ENCODE data around the gene CHRNA9. TPM values are rescaled to one million over a fixed set of nuclear protein-coding genes. Genes with fewer than 3 reads are reported as not detected.
"Not testable (repeated sequence)": the region's sequence is repeated elsewhere in the genome, so short reads cannot be mapped to it uniquely, and the experiment has no call there.

Gene CHRNA9
- total and polyA plus RNA-seq, 4 experiments from 2014 or later, result not detected

DNA sequence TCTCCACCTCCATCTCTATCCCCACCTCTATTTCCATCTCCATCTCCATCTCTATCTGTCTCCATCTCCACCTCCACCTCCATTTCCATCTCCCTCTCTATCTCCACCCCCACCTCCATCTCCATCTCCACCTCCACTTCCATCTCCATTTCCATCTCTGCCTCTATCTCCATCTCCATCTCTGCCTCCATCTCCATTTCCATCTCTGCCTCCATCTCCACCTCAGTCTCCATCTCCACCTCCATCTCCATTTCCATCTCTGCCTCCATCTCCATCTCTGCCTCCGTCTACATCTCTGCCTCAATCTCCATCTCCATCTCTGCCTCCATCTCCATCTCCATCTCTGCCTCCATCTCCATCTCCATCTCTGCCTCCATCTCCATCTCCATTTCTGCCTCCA, 40.8 kb upstream of the CHRNA9 start:
- no peaks in the 10 kb centered on the region for H3K27me3 ChIP-seq (ENCODE audit: insufficient read depth, low read length)
- DNase-seq, result no peak
- no peak overlapping the region for H3K27ac ChIP-seq (ENCODE audit: low read depth, low read length)
- peaks cover 56% of the 10 kb centered on the region for H3K4me1 ChIP-seq (ENCODE audit: insufficient read depth, low read length)
- Mint-ChIP-seq H3K27ac (no peak overlapping the region), H3K9me3 (peaks cover 0 to 5% (median 3%) of the 10 kb centered on the region in 8 donors), H3K27me3 (no peaks in the 10 kb centered on the region), H3K4me3 (no peak overlapping the region), H3K36me3 (no peaks in the 10 kb centered on the region), H3K4me1 (peaks cover 49 to 65% (median 55%) of the 10 kb centered on the region in 4 donors)
- POLR2A ChIA-PET (ENCODE audit: partially characterized antibody), result interaction anchor here (2.4 kb wide), 1 partner anchor 11 kb away, joined by 8 read pairs; no protein-coding TSS in a partner anchor
- no peak overlapping the region for H3K4me3 ChIP-seq (ENCODE audit: low read length in 2 of 2)
- intact Hi-C loops (cut with micrococcal nuclease), result no loop called here
- no peaks in the 10 kb centered on the region for H3K36me3 ChIP-seq (ENCODE audit: insufficient read depth, low read length)
- CTCF ChIA-PET (ENCODE audit: partially characterized antibody), result interaction anchor here (16.5 kb wide), 1 partner anchor 14 kb away, joined by 271 read pairs; no protein-coding TSS in a partner anchor
- peaks cover 0 to 8% of the 10 kb centered on the region in 2 donors for H3K9me3 ChIP-seq (ENCODE audit: control insufficient read depth in 1 of 2, low read length in 2 of 2)

- peaks cover 48 to 65% (median 54%) of the 10 kb centered on the region in 4 donors for H3K4me1 Mint-ChIP-seq
- H3K27me3 Mint-ChIP-seq; H3K4me3 ChIP-seq (ENCODE audit: low read length in 2 of 2); DNase-seq; H3K36me3 ChIP-seq (ENCODE audit: insufficient read depth, low read length); H3K27me3 ChIP-seq (ENCODE audit: insufficient read depth, low read length); H3K9me3 Mint-ChIP-seq; H3K27ac ChIP-seq (ENCODE audit: low read depth, low read length); CTCF ChIA-PET (ENCODE audit: partially characterized antibody); H3K36me3 Mint-ChIP-seq; H3K4me3 Mint-ChIP-seq; H3K9me3 ChIP-seq (ENCODE audit: control insufficient read depth in 1 of 2, low read length in 2 of 2); intact Hi-C loops (cut with micrococcal nuclease); H3K27ac Mint-ChIP-seq: not testable (repeated sequence)
- peaks cover 56% of the 10 kb centered on the region for H3K4me1 ChIP-seq (ENCODE audit: insufficient read depth, low read length)
- POLR2A ChIA-PET (ENCODE audit: partially characterized antibody), result interaction anchor here (0.6 kb wide), 1 partner anchor 90 kb away, joined by 3 read pairs; no protein-coding TSS in a partner anchor
These were observed 40.1 kb upstream of the CHRNA9 start for GRCh38 chr4:40295030-40295429.

DNA sequence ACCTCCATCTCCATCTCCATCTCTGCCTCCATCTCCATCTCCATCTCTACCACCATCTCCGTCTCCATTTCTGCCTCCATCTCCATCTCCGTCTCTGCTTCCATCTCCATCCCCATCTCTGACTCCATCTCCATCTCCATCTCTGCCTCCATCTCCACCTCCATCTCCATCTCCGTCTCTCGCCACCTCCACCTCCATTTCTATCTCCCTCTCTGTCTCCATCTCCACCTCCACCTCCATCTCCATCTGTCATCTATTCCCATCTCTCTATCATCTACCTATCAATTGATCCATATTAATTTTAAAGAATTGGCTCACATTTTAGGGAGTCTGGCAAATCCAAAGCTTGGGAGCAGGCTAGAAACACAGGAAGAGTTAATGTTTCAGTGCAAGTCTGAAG, 39.6 kb upstream of the CHRNA9 start:
- H3K4me1 ChIP-seq (ENCODE audit: insufficient read depth, low read length), result peaks cover 56% of the 10 kb centered on the region
- Mint-ChIP-seq H3K4me3 (no peak overlapping the region), H3K9me3 (peaks cover 0 to 5% (median 3%) of the 10 kb centered on the region in 8 donors), H3K4me1 (peaks cover 48 to 65% (median 54%) of the 10 kb centered on the region in 4 donors), H3K36me3 (no peaks in the 10 kb centered on the region), H3K27ac (no peak overlapping the region), H3K27me3 (no peaks in the 10 kb centered on the region)
- no peak overlapping the region for H3K27ac ChIP-seq (ENCODE audit: low read depth, low read length)
- H3K36me3 ChIP-seq (ENCODE audit: insufficient read depth, low read length), result no peaks in the 10 kb centered on the region
- ChIA-PET POLR2A (ENCODE audit: partially characterized antibody) (interaction anchor here (0.6 kb wide), 1 partner anchor 91 kb away, joined by 3 read pairs; no protein-coding TSS in a partner anchor), CTCF (ENCODE audit: partially characterized antibody) (interaction anchor here (2.4 kb wide), 1 partner anchor 11 kb away, joined by 7 read pairs; no protein-coding TSS in a partner anchor)
- peaks cover 0 to 8% of the 10 kb centered on the region in 2 donors for H3K9me3 ChIP-seq (ENCODE audit: control insufficient read depth in 1 of 2, low read length in 2 of 2)
- DNase-seq, result no peak
- H3K27me3 ChIP-seq (ENCODE audit: insufficient read depth, low read length), result no peaks in the 10 kb centered on the region
- H3K4me3 ChIP-seq (ENCODE audit: low read length in 2 of 2), result no peak overlapping the region
- intact Hi-C loops (cut with micrococcal nuclease), result no loop called here

- Mint-ChIP-seq H3K4me1 (peaks cover 47 to 70% (median 58%) of the 10 kb centered on the region in 4 donors), H3K27ac (peak overlapping the region in 1 of 7 donors; percentile 97), H3K36me3 (peaks cover 2 to 3% of the 10 kb centered on the region in 2 donors), H3K4me3 (no peak overlapping the region), H3K9me3 (peaks cover 0 to 7% (median 2%) of the 10 kb centered on the region in 8 donors), H3K27me3 (no peaks in the 10 kb centered on the region)
- no peak for DNase-seq
- no peaks in the 10 kb centered on the region for H3K27me3 ChIP-seq (ENCODE audit: insufficient read depth, low read length)
- intact Hi-C loops (cut with micrococcal nuclease), result no loop called here
- H3K4me3 ChIP-seq (ENCODE audit: low read length in 2 of 2), result no peak overlapping the region
- H3K27ac ChIP-seq (ENCODE audit: low read depth, low read length), result no peak overlapping the region
- H3K4me1 ChIP-seq (ENCODE audit: insufficient read depth, low read length), result peaks cover 77% of the 10 kb centered on the region
- POLR2A ChIA-PET (ENCODE audit: partially characterized antibody), result interaction anchor here (1.0 to 5.1 kb wide), 6 partner anchors 8 to 104 kb away, joined by 3 to 57 read pairs (median 8); no protein-coding TSS in a partner anchor
- no peaks in the 10 kb centered on the region for H3K36me3 ChIP-seq (ENCODE audit: insufficient read depth, low read length)
- peaks cover 0 to 8% of the 10 kb centered on the region in 2 donors for H3K9me3 ChIP-seq (ENCODE audit: control insufficient read depth in 1 of 2, low read length in 2 of 2)
- CTCF ChIA-PET (ENCODE audit: partially characterized antibody), result interaction anchor here (0.8 to 1.4 kb wide), 2 partner anchors 10 to 15 kb away, joined by 3 to 6 read pairs; no protein-coding TSS in a partner anchor
These were observed 36.0 kb upstream of the CHRNA9 start for GRCh38 chr4:40299126-40299525.

GRCh38 chr4:40299811-40300292, 35.3 kb upstream of the CHRNA9 start:
- H3K27me3 ChIP-seq (ENCODE audit: insufficient read depth, low read length), result no peaks in the 10 kb centered on the region
- H3K36me3 ChIP-seq (ENCODE audit: insufficient read depth, low read length), result no peaks in the 10 kb centered on the region
- H3K27me3 Mint-ChIP-seq, result no peaks in the 10 kb centered on the region
- CTCF ChIA-PET (ENCODE audit: partially characterized antibody), result interaction anchor here (0.7 to 2.9 kb wide), 12 partner anchors 10 to 150 kb away, joined by 3 to 16 read pairs (median 4); no protein-coding TSS in a partner anchor
- peak overlapping the region in 4 of 8 donors; percentile 11 to 75 (median 58) for H3K4me3 Mint-ChIP-seq
- intact Hi-C loops (cut with micrococcal nuclease), result no loop called here
- POLR2A ChIA-PET (ENCODE audit: partially characterized antibody), result interaction anchor here (0.6 to 5.1 kb wide), 15 partner anchors 8 to 148 kb away, joined by 3 to 57 read pairs (median 10); no protein-coding TSS in a partner anchor
- H3K4me1 Mint-ChIP-seq, result peaks cover 53 to 76% (median 63%) of the 10 kb centered on the region in 4 donors
- peak overlapping the region in 6 of 7 donors; percentile 95 to 99 (median 97) for H3K27ac Mint-ChIP-seq
- peak overlapping the region; percentile 62 for H3K27ac ChIP-seq (ENCODE audit: low read depth, low read length)
- no peak for DNase-seq
- peaks cover 0 to 11% (median 4%) of the 10 kb centered on the region in 8 donors for H3K9me3 Mint-ChIP-seq
- H3K4me3 ChIP-seq (ENCODE audit: low read length in 2 of 2), result no peak overlapping the region
- peaks cover 3 to 5% of the 10 kb centered on the region in 2 donors for H3K36me3 Mint-ChIP-seq
- peaks cover 84% of the 10 kb centered on the region for H3K4me1 ChIP-seq (ENCODE audit: insufficient read depth, low read length)
- H3K9me3 ChIP-seq (ENCODE audit: control insufficient read depth in 1 of 2, low read length in 2 of 2), result peaks cover 0 to 9% of the 10 kb centered on the region in 2 donors

- Mint-ChIP-seq H3K27ac (peak overlapping the region in 6 of 7 donors; percentile 96 to 99 (median 97)), H3K27me3 (no peaks in the 10 kb centered on the region), H3K4me3 (peak overlapping the region in 7 of 8 donors; percentile 11 to 92 (median 80)), H3K36me3 (peaks cover 3 to 10% of the 10 kb centered on the region in 2 donors), H3K9me3 (peaks cover 0 to 15% (median 5%) of the 10 kb centered on the region in 8 donors), H3K4me1 (peaks cover 60 to 84% (median 71%) of the 10 kb centered on the region in 4 donors)
- ChIA-PET POLR2A (ENCODE audit: partially characterized antibody) (interaction anchor here (0.6 to 5.1 kb wide), 20 partner anchors 9 to 842 kb away, joined by 3 to 57 read pairs (median 9); partner anchors contain the start of gene RHOH), CTCF (ENCODE audit: partially characterized antibody) (interaction anchor here (0.7 to 2.9 kb wide), 12 partner anchors 9 to 150 kb away, joined by 3 to 16 read pairs (median 4); no protein-coding TSS in a partner anchor)
- no peak for DNase-seq
- intact Hi-C loops (cut with micrococcal nuclease), result loop anchor here (1.0 kb wide), 4 partner anchors 9 to 70 kb away; no protein-coding TSS in a partner anchor
- Histone ChIP-seq H3K27ac (ENCODE audit: low read depth, low read length) (peak overlapping the region; percentile 62), H3K9me3 (ENCODE audit: control insufficient read depth in 1 of 2, low read length in 2 of 2) (peaks cover 0 to 3% of the 10 kb centered on the region in 2 donors), H3K27me3 (ENCODE audit: insufficient read depth, low read length) (no peaks in the 10 kb centered on the region), H3K4me3 (ENCODE audit: low read length in 2 of 2) (no peak overlapping the region), H3K4me1 (ENCODE audit: insufficient read depth, low read length) (peaks cover 91% of the 10 kb centered on the region), H3K36me3 (ENCODE audit: insufficient read depth, low read length) (no peaks in the 10 kb centered on the region)
These were observed 34.6 kb upstream of the CHRNA9 start for GRCh38 chr4:40300371-40301162.
